GM12878 (cell line): ENCODE measurements around the gene MTMR10.

Source experiments
- EZH2 ChIP-seq: IDR thresholded peaks from 2 replicates; pipeline ENCODE4 v1.6.1; 2012; ENCODE audit warnings: low read depth, mild to moderate bottlenecking, control low read depth, inconsistent platforms, low read length, borderline replicate concordance; ENCODE audit not compliant: control insufficient read depth
- RAD21 ChIP-seq: IDR thresholded peaks from 2 replicates; pipeline ENCODE4 v1.6.1; 2011; ENCODE audit warnings: mild to moderate bottlenecking, low read depth, low read length, moderate library complexity; ENCODE audit not compliant: insufficient read depth

- no peak for TF ChIP-seq EZH2
- no peak for TF ChIP-seq RAD21
Measured at GRCh38 chr15:30973379-30973778, 18.0 kb downstream of the MTMR10 start.
